Measurements from ENCODE around the gene RANBP9. TPM values are rescaled to one million over a fixed set of nuclear protein-coding genes. Genes with fewer than 3 reads are reported as not detected.
A peak's percentile ranks its signal among the peaks of the same experiment; 100 is the strongest.

Gene RANBP9
- total and polyA plus RNA-seq, 2 of the 13 experiments (the other 11 are each of a cell fraction or from before 2014, with no cell fraction given), result 26.6 to 30.6 TPM

DNA sequence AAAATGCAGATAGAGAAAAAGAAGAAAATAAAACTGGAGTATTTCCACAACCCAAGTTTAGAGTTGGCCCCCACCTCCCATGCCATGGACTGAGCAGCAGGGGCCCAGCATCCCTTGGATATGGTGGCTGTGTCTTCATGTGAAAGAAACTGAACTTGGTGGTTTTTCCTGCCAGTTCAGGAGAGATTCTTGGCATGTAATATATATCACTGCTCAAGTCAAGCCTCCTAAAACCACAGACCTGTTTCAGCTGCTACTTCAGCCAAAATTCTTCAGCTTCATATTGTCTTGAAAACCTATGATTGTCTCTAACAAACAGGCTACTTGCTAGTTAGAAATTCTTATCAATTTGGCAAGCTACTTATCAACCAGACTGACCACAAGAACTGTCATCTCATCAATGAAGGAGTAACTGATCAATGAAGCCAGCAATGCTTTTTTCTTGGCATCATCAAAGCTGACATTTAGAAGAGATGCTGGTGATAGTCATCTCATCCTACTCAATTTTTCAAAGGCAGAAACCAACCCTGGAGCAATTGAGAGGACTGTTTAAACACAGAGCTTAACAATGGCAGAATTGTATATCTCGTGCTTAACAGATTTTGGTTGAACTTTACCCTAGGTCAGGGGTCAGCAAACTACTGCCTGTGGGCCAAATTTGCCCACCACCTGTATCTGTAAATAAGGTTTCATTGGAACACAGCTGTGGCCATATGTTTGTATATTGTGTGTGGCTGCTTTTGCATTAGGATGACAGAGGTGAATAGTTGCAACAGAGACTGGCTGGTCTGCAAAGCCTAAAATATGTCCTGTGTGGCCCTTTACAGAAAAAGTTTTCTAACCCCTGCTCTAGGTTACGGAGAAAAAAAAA is 106.9 kb downstream of the RANBP9 start (continued):
- TF ChIP-seq, protein P1, sequence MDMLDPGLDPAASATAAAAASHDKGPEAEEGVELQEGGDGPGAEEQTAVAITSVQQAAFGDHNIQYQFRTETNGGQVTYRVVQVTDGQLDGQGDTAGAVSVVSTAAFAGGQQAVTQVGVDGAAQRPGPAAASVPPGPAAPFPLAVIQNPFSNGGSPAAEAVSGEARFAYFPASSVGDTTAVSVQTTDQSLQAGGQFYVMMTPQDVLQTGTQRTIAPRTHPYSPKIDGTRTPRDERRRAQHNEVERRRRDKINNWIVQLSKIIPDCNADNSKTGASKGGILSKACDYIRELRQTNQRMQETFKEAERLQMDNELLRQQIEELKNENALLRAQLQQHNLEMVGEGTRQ (IDR thresholded peaks at IDR 0.05; ENCODE audit: low read depth, low read length), result no peak
- TF ChIP-seq, protein P1 (CRISPR knock-in tag; IDR thresholded peaks at IDR 0.05; ENCODE audit: borderline replicate concordance), result no peak
- no peak for TF ChIP-seq NCOA5 (CRISPR knock-in tag; IDR thresholded peaks at IDR 0.05)
- TF ChIP-seq, protein P2, sequence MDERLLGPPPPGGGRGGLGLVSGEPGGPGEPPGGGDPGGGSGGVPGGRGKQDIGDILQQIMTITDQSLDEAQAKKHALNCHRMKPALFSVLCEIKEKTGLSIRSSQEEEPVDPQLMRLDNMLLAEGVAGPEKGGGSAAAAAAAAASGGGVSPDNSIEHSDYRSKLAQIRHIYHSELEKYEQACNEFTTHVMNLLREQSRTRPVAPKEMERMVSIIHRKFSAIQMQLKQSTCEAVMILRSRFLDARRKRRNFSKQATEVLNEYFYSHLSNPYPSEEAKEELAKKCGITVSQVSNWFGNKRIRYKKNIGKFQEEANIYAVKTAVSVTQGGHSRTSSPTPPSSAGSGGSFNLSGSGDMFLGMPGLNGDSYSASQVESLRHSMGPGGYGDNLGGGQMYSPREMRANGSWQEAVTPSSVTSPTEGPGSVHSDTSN (CRISPR knock-in tag; IDR thresholded peaks at IDR 0.05), result peak; percentile 68; the same call in 1 of the 2 replicates
- TF ChIP-seq ATF7-NPFF (CRISPR knock-in tag; IDR thresholded peaks at IDR 0.05; ENCODE audit: low read depth), result peak; percentile 35; the same call in 1 of the 2 replicates
- TF ChIP-seq ZNF883 (CRISPR knock-in tag; IDR thresholded peaks at IDR 0.05; ENCODE audit: not compliant biosample characterization), result no peak
- peak; percentile 98 for TF ChIP-seq HHEX (CRISPR knock-in tag; IDR thresholded peaks at IDR 0.05)
- TF ChIP-seq FOXK2 (IDR thresholded peaks at IDR 0.05), result peak; percentile 94
- TF ChIP-seq GABPA (IDR thresholded peaks at IDR 0.05; ENCODE audit: low read depth, low read length), result no peak
- no peak for TF ChIP-seq GABPA (CRISPR knock-in tag; IDR thresholded peaks at IDR 0.05; ENCODE audit: low read depth)
- TF ChIP-seq CBX5 (CRISPR knock-in tag; IDR thresholded peaks at IDR 0.05; ENCODE audit: borderline replicate concordance), result peak; percentile 53; the same call in 1 of the 2 replicates
- TF ChIP-seq U2AF1 (optimal IDR thresholded peaks at IDR 0.05; ENCODE audit: low read depth, low read length), result no peak
- TF ChIP-seq, protein P3, sequence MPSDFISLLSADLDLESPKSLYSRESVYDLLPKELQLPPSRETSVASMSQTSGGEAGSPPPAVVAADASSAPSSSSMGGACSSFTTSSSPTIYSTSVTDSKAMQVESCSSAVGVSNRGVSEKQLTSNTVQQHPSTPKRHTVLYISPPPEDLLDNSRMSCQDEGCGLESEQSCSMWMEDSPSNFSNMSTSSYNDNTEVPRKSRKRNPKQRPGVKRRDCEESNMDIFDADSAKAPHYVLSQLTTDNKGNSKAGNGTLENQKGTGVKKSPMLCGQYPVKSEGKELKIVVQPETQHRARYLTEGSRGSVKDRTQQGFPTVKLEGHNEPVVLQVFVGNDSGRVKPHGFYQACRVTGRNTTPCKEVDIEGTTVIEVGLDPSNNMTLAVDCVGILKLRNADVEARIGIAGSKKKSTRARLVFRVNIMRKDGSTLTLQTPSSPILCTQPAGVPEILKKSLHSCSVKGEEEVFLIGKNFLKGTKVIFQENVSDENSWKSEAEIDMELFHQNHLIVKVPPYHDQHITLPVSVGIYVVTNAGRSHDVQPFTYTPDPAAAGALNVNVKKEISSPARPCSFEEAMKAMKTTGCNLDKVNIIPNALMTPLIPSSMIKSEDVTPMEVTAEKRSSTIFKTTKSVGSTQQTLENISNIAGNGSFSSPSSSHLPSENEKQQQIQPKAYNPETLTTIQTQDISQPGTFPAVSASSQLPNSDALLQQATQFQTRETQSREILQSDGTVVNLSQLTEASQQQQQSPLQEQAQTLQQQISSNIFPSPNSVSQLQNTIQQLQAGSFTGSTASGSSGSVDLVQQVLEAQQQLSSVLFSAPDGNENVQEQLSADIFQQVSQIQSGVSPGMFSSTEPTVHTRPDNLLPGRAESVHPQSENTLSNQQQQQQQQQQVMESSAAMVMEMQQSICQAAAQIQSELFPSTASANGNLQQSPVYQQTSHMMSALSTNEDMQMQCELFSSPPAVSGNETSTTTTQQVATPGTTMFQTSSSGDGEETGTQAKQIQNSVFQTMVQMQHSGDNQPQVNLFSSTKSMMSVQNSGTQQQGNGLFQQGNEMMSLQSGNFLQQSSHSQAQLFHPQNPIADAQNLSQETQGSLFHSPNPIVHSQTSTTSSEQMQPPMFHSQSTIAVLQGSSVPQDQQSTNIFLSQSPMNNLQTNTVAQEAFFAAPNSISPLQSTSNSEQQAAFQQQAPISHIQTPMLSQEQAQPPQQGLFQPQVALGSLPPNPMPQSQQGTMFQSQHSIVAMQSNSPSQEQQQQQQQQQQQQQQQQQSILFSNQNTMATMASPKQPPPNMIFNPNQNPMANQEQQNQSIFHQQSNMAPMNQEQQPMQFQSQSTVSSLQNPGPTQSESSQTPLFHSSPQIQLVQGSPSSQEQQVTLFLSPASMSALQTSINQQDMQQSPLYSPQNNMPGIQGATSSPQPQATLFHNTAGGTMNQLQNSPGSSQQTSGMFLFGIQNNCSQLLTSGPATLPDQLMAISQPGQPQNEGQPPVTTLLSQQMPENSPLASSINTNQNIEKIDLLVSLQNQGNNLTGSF (CRISPR knock-in tag; IDR thresholded peaks at IDR 0.05), result no peak
- peak; percentile 98 for TF ChIP-seq GATA4 (IDR thresholded peaks at IDR 0.05; ENCODE audit: borderline replicate concordance, low read depth)
- TF ChIP-seq CC2D1A (CRISPR knock-in tag; IDR thresholded peaks at IDR 0.05), result no peak
- peak; percentile 99 for TF ChIP-seq LCORL (IDR thresholded peaks at IDR 0.05)
- TF ChIP-seq LCORL (CRISPR knock-in tag; IDR thresholded peaks at IDR 0.05), result peak; percentile 99
- TF ChIP-seq, protein P4, sequence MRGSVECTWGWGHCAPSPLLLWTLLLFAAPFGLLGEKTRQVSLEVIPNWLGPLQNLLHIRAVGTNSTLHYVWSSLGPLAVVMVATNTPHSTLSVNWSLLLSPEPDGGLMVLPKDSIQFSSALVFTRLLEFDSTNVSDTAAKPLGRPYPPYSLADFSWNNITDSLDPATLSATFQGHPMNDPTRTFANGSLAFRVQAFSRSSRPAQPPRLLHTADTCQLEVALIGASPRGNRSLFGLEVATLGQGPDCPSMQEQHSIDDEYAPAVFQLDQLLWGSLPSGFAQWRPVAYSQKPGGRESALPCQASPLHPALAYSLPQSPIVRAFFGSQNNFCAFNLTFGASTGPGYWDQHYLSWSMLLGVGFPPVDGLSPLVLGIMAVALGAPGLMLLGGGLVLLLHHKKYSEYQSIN (CRISPR knock-in tag; IDR thresholded peaks at IDR 0.05; ENCODE audit: borderline replicate concordance), result no peak
- TF ChIP-seq ZNF850 (CRISPR knock-in tag; conservative IDR thresholded peaks at IDR 0.05), result no peak
- no peak for TF ChIP-seq KAT7 (CRISPR knock-in tag; IDR thresholded peaks at IDR 0.05; ENCODE audit: borderline replicate concordance)
- TF ChIP-seq NAIF1 (CRISPR knock-in tag; IDR thresholded peaks at IDR 0.05; ENCODE audit: borderline replicate concordance), result peak; percentile 66; the same call in 1 of the 2 replicates
